Epithelial cell of proximal tubule (primary cell): Measurements from ENCODE around the gene BMPR1A. TPM values are rescaled to one million over a fixed set of nuclear protein-coding genes. Genes with fewer than 3 reads are reported as not detected.
"Not testable (repeated sequence)": the region's sequence is repeated elsewhere in the genome, so short reads cannot be mapped to it uniquely, and the experiment has no call there.

Source experiments
- DNase-seq: peaks from one replicate; pipeline ENCODE4 v3.0.0-alpha.2; 2011; ENCODE audit warnings: low read depth
- H3K4me3 ChIP-seq: 2 replicates; pipeline ENCODE4 v1.5.1; 2011; ENCODE audit warnings: low read depth, mild to moderate bottlenecking, low read length
- CTCF ChIP-seq: conservative IDR thresholded peaks from 2 replicates; pipeline ENCODE4 v1.5.1; 2012; ENCODE audit warnings: low read depth, mild to moderate bottlenecking, low read length
- total RNA-seq: library from RNA; depleted of rRNA; stranded (reverse); fragments of >200 nt; gene quantifications from 2 replicates; pipeline ENCODE4 v1.2.3, GENCODE V29; 2015

Gene BMPR1A
- total RNA-seq, 1 donor from 2014 or later: 15.5 TPM

GRCh38 chr10:86946213-86947155, 190.1 kb downstream of the BMPR1A start:
- DNase-seq: no peak
- H3K4me3 ChIP-seq: no peak overlapping the region
- no peak for TF ChIP-seq CTCF

- H3K4me3 ChIP-seq, DNase-seq: not testable (repeated sequence)
Observed at GRCh38 chr10:86947806-86948205, 191.4 kb downstream of the BMPR1A start.

- TF ChIP-seq CTCF: no peak
- H3K4me3 ChIP-seq: no peak overlapping the region
- no peak for DNase-seq
Observed at GRCh38 chr10:86950349-86950748, 193.9 kb downstream of the BMPR1A start.

GRCh38 chr10:86951184-86951761, 194.9 kb downstream of the BMPR1A start:
- no peak for DNase-seq
- TF ChIP-seq CTCF: no peak
- no peak overlapping the region for H3K4me3 ChIP-seq

GRCh38 chr10:86952106-86952505, 195.7 kb downstream of the BMPR1A start:
- H3K4me3 ChIP-seq: no peak overlapping the region
- TF ChIP-seq CTCF: no peak
- DNase-seq: no peak

GRCh38 chr10:86952697-86953096, 196.3 kb downstream of the BMPR1A start:
- H3K4me3 ChIP-seq, DNase-seq: not testable (repeated sequence)

- no peak for DNase-seq
- no peak overlapping the region for H3K4me3 ChIP-seq
- no peak for TF ChIP-seq CTCF
Observed at GRCh38 chr10:86953747-86954680, 197.6 kb downstream of the BMPR1A start.
